GOT3 (cell line): ENCODE data around the gene MTUS2.

Experiments used
- DNase-seq: peaks from one replicate; lab custom pipeline; 2025; ENCODE audit warnings: mixed read lengths; lab: John Stamatoyannopoulos, UW

The MTUS2 gene

GRCh38 chr13:28820099-28821051 is at the start of gene MTUS2:
Gene MTUS2, plus strand, starts transcription at chr13:28820339.
- DNase-seq = no peak

GRCh38 chr13:28778308-28779215 is 41.6 kb upstream of the MTUS2 start:
- no peak for DNase-seq

- DNase-seq = no peak
Observed at GRCh38 chr13:28792992-28793391, 27.1 kb upstream of the MTUS2 start.

- DNase-seq = no peak
Observed at GRCh38 chr13:28794396-28794795, 25.7 kb upstream of the MTUS2 start.

GRCh38 chr13:28796938-28797257 is 23.2 kb upstream of the MTUS2 start:
- no peak for DNase-seq

- no peak for DNase-seq
Observed at GRCh38 chr13:28805193-28805819, 14.8 kb upstream of the MTUS2 start.

- no peak for DNase-seq
Observed at GRCh38 chr13:28817204-28817603, 2.9 kb upstream of the MTUS2 start.

GRCh38 chr13:28819046-28819730 is 951 bp upstream of the MTUS2 start:
- no peak for DNase-seq

GRCh38 chr13:28819735-28820098 is 422 bp upstream of the MTUS2 start:
- DNase-seq = no peak

GRCh38 chr13:28822151-28822550 is 2.0 kb downstream of the MTUS2 start:
- DNase-seq = no peak

- DNase-seq = no peak
Observed at GRCh38 chr13:28822801-28823200, 2.7 kb downstream of the MTUS2 start.

- DNase-seq = no peak
Observed at GRCh38 chr13:28825379-28825778, 5.2 kb downstream of the MTUS2 start.

- DNase-seq = no peak
Observed at GRCh38 chr13:28826368-28826767, 6.2 kb downstream of the MTUS2 start.

- no peak for DNase-seq
Observed at GRCh38 chr13:28830580-28830979, 10.4 kb downstream of the MTUS2 start.

- DNase-seq = no peak
Observed at GRCh38 chr13:28831117-28831516, 11.0 kb downstream of the MTUS2 start.

- DNase-seq = no peak
Observed at GRCh38 chr13:28837111-28837510, 17.0 kb downstream of the MTUS2 start.

- no peak for DNase-seq
Observed at GRCh38 chr13:28843639-28844038, 23.5 kb downstream of the MTUS2 start.

GRCh38 chr13:28849441-28849840 is 29.3 kb downstream of the MTUS2 start:
- DNase-seq = no peak

GRCh38 chr13:28850226-28850625 is 30.1 kb downstream of the MTUS2 start:
- DNase-seq = no peak

- DNase-seq = no peak
Observed at GRCh38 chr13:28851422-28851821, 31.3 kb downstream of the MTUS2 start.

GRCh38 chr13:28854657-28855056 is 34.5 kb downstream of the MTUS2 start:
- DNase-seq = no peak

- DNase-seq = no peak
Observed at GRCh38 chr13:28856287-28856686, 36.1 kb downstream of the MTUS2 start.
